IMR-90 (cell line): ENCODE data around the gene NCAPH2. TPM values are rescaled to one million over a fixed set of nuclear protein-coding genes. Genes with fewer than 3 reads are reported as not detected.

Source experiments
- ATAC-seq: fragments of 200-7000 bp; cut with Tn5 transposase; 2 replicates; pipeline ENCODE4 v1.9.1; 2020; ENCODE audit warnings: low read depth, mild to moderate bottlenecking, moderate library complexity
- BruUV-seq: library from RNA; stranded (reverse); fragments of 400-500 nt; replicated peaks from 2 replicates; lab custom pipeline; 2021; lab: Mats Ljungman, UMichigan
- CTCF ChIA-PET: fragments of 300-600 bp; formaldehyde crosslinking; extraction: SDS; loops from one replicate; lab custom pipeline; 2021; ENCODE audit warnings: antibody characterized with exemption; lab: Yijun Ruan, JAX
- POLR2A ChIA-PET: fragments of 300-600 bp; sonication (Branson Sonifier 250); formaldehyde crosslinking; loops from one replicate; lab custom pipeline; 2022; ENCODE audit warnings: antibody characterized with exemption; ENCODE audit not compliant: unreplicated experiment; lab: Charles Lee
- DNase-seq: peaks from one replicate; pipeline ENCODE4 v3.0.0; 2013
- H2AFZ ChIP-seq: replicated peaks from 2 replicates; pipeline ENCODE3; 2013; ENCODE audit warnings: low read length, mild to moderate bottlenecking; ENCODE audit not compliant: poor library complexity
- H2AK5ac ChIP-seq: 2 replicates; pipeline ENCODE4 v1.6.1; 2013; ENCODE audit warnings: low read depth, low read length, inconsistent platforms
- H2AK9ac ChIP-seq: replicated peaks from 2 replicates; pipeline ENCODE3; 2013; ENCODE audit warnings: mild to moderate bottlenecking, low read depth, low read length, moderate library complexity; ENCODE audit not compliant: poor library complexity
- H2BK120ac ChIP-seq: 2 replicates; pipeline ENCODE4 v1.6.1; 2013; ENCODE audit warnings: low read depth, low read length, inconsistent platforms
- H2BK15ac ChIP-seq: 3 replicates; pipeline ENCODE4 v1.6.1; 2013; ENCODE audit warnings: low read depth, low read length, inconsistent platforms
- H2BK20ac ChIP-seq: 2 replicates; pipeline ENCODE4 v1.6.1; 2013; ENCODE audit warnings: low read depth, mild to moderate bottlenecking, inconsistent platforms, low read length, moderate library complexity
- H2BK5ac ChIP-seq: 2 replicates; pipeline ENCODE4 v1.6.1; 2013; ENCODE audit warnings: mild to moderate bottlenecking, low read depth, low read length, inconsistent platforms; ENCODE audit not compliant: poor library complexity, severe bottlenecking
- H3K14ac ChIP-seq: replicated peaks from 2 replicates; pipeline ENCODE4 v1.6.1; 2013; ENCODE audit warnings: low read depth, low read length, inconsistent platforms
- H3K18ac ChIP-seq: 2 replicates; pipeline ENCODE4 v1.6.1; 2013; ENCODE audit warnings: low read depth, low read length, control low read depth
- H3K23ac ChIP-seq: 2 replicates; pipeline ENCODE4 v1.6.1; 2013; ENCODE audit warnings: low read depth, low read length, inconsistent platforms
- H3K27ac ChIP-seq: 2 replicates; pipeline ENCODE4 v1.5.1; 2013; ENCODE audit warnings: mild to moderate bottlenecking, control low read depth, low read length; ENCODE audit not compliant: insufficient read depth
- H3K27me3 ChIP-seq: 2 replicates; pipeline ENCODE4 v1.6.1; 2013; ENCODE audit warnings: low read length; ENCODE audit not compliant: control insufficient read depth, insufficient read depth
- H3K36me3 ChIP-seq: 2 replicates; pipeline ENCODE4 v1.6.1; 2013; ENCODE audit warnings: low read length, mixed read lengths; ENCODE audit not compliant: control insufficient read depth, insufficient read depth
- H3K4ac ChIP-seq: 2 replicates; pipeline ENCODE4 v1.6.1; 2013; ENCODE audit warnings: low read depth, low read length, inconsistent platforms
- H3K4me1 ChIP-seq: 2 replicates; pipeline ENCODE4 v1.6.1; 2013; ENCODE audit warnings: low read length, mixed read lengths; ENCODE audit not compliant: control insufficient read depth, insufficient read depth
- H3K4me2 ChIP-seq: 2 replicates; pipeline ENCODE4 v1.6.1; 2013; ENCODE audit warnings: low read depth, mild to moderate bottlenecking, control low read depth, low read length, moderate library complexity
- H3K4me3 ChIP-seq: 2 replicates; pipeline ENCODE4 v1.5.1; 2013; ENCODE audit warnings: low read depth, mild to moderate bottlenecking, control low read depth, low read length, moderate library complexity; ENCODE audit not compliant: insufficient read depth
- H3K56ac ChIP-seq: 2 replicates; pipeline ENCODE4 v1.6.1; 2013; ENCODE audit warnings: low read length, inconsistent platforms; ENCODE audit not compliant: insufficient read depth; ENCODE audit errors: extremely low read depth
- H3K79me1 ChIP-seq, 2 experiments: 2 replicates each; pipeline ENCODE4 v1.6.1; 2013; ENCODE audit warnings: low read length in 2 of 2, inconsistent platforms in 1 of 2, low read depth in 1 of 2
- H3K9ac ChIP-seq: 2 replicates; pipeline ENCODE4 v1.6.1; 2013; ENCODE audit warnings: low read depth, low read length, control low read depth
- H3K9me1 ChIP-seq: 2 replicates; pipeline ENCODE4 v1.6.1; 2013; ENCODE audit warnings: low read length, inconsistent platforms; ENCODE audit not compliant: insufficient read depth
- H3K9me3 ChIP-seq: 2 replicates; pipeline ENCODE4 v1.6.1; 2013; ENCODE audit warnings: low read length; ENCODE audit not compliant: control insufficient read depth, insufficient read depth
- H4K20me1 ChIP-seq: 2 replicates; pipeline ENCODE4 v1.6.1; 2013; ENCODE audit warnings: low read length, inconsistent platforms; ENCODE audit not compliant: insufficient read depth
- H4K5ac ChIP-seq: 2 replicates; pipeline ENCODE4 v1.6.1; 2013; ENCODE audit warnings: mild to moderate bottlenecking, low read depth, low read length, control low read depth
- H4K8ac ChIP-seq, 2 experiments: 2 replicates each; pipeline ENCODE4 v1.6.1; 2013; ENCODE audit warnings: low read depth in 2 of 2, low read length in 2 of 2, control low read depth in 1 of 2, inconsistent platforms in 1 of 2
- H4K91ac ChIP-seq: 2 replicates; pipeline ENCODE4 v1.6.1; 2013; ENCODE audit warnings: low read depth, low read length, inconsistent platforms; ENCODE audit not compliant: insufficient read depth
- RAD21 ChIP-seq: IDR thresholded peaks from 2 replicates; pipeline ENCODE4 v1.6.1; 2012; ENCODE audit warnings: low read length, improper control_type of control experiment
- USF2 ChIP-seq: fragments of 150-350 bp; IDR thresholded peaks from 2 replicates; pipeline ENCODE4 v1.6.1; 2017; ENCODE audit warnings: mild to moderate bottlenecking, antibody characterized with exemption, low read length, low read depth
- WGBS, 2 experiments: methylation state at CpG; one replicate each; pipeline versions ENCODE4 v1.1.5 to v1.1.7; 2013; ENCODE audit warnings: missing lambda C conversion rate in 2 of 2; ENCODE audit not compliant: insufficient read length in 1 of 2; ENCODE audit errors: extremely low coverage in 2 of 2; 5-methylcytosine and 5-hydroxymethylcytosine counted together
- dilution Hi-C: fragments of 300-500 bp; cut with HindIII; formaldehyde crosslinking; loops from one replicate; pipeline ENCODE4 v1.14.3; 2018; ENCODE audit warnings: low sequenced_read_pairs; ENCODE audit not compliant: unreplicated experiment
- in situ Hi-C: fragments of 300-500 bp; cut with MboI; formaldehyde crosslinking; loops from 3 replicates; pipeline ENCODE4 v1.14.3; 2019; ENCODE audit warnings: low sequenced_read_pairs, inconsistent platforms, mixed read lengths
- intact Hi-C: fragments of 100-400 bp; cut with micrococcal nuclease; formaldehyde crosslinking; loops from 2 replicates; pipeline ENCODE4 v1.10.0; 2022
- polyA plus RNA-seq, 3 experiments: library from polyadenylated mRNA; depleted of rRNA; stranded (reverse); fragments of >200 nt; gene quantifications; 2 replicates each; pipeline ENCODE4 v1.2.3, GENCODE V29; 2012; ENCODE audit warnings: low replicate concordance in 1 of 3
- total RNA-seq: library from RNA; depleted of rRNA; stranded (reverse); fragments of >200 nt; gene quantifications from 2 replicates; pipeline ENCODE4 v1.2.3, GENCODE V29; 2012

The NCAPH2 gene
- total and polyA plus RNA-seq, 2 of the 4 experiments (the other 2 are of a cell fraction): 30.2 to 38.5 TPM

- Histone ChIP-seq H3K4ac (no peak overlapping the region), H2BK15ac (no peak overlapping the region), H3K9ac (no peak overlapping the region), H4K8ac (no peak overlapping the region), H2BK20ac (no peak overlapping the region), H2AFZ (no peak overlapping the region), H3K4me2 (no peak overlapping the region), H3K79me1 (peaks cover 15 to 46% of the 10 kb centered on the region in 2 experiments), H3K9me3 (no peaks in the 10 kb centered on the region), H2BK120ac (no peak overlapping the region), H3K27ac (no peak overlapping the region), H3K4me1 (peaks cover 5% of the 10 kb centered on the region), H4K5ac (no peak overlapping the region), H2AK5ac (no peak overlapping the region), H4K91ac (no peak overlapping the region), H2AK9ac (no peak overlapping the region), H3K36me3 (peaks cover 48% of the 10 kb centered on the region), H2BK5ac (no peak overlapping the region), H3K27me3 (no peaks in the 10 kb centered on the region), H3K9me1 (peaks cover 2% of the 10 kb centered on the region; the same call in 1 of the 2 replicates), H3K18ac (no peak overlapping the region), H3K56ac (no peak overlapping the region), H3K4me3 (no peak overlapping the region), H3K23ac (no peak overlapping the region), H4K20me1 (peaks cover 19% of the 10 kb centered on the region), H3K14ac (no peak overlapping the region)
- CTCF ChIA-PET: interaction anchor here (0.5 kb wide), 1 partner anchor 63 kb away, joined by 4 read pairs; no protein-coding TSS in a partner anchor
- no peak for TF ChIP-seq RAD21
- no peak for TF ChIP-seq USF2
- POLR2A ChIA-PET: no interaction called here
- in situ Hi-C loops: no loop called here
- no peak for DNase-seq
- no TSS peak for BruUV-seq
- intact Hi-C loops: no loop called here
- dilution Hi-C loops: no loop called here
- WGBS, 2 experiments: 90% methylated on average over 4 of the region's 13 CpGs; no CpG with 5 or more reads in 1 of the 2 experiments
- ATAC-seq: no peak
Measured at GRCh38 chr22:50520826-50521453, 12.9 kb downstream of the NCAPH2 start.
